Measurements from ENCODE around the gene GCNA. TPM values are rescaled to one million over a fixed set of nuclear protein-coding genes. Genes with fewer than 3 reads are reported as not detected.

Gene GCNA
- total and polyA plus RNA-seq, 2 of the 13 experiments (the other 11 are each of a cell fraction or from before 2014, with no cell fraction given), result 0.38 to 0.66 TPM

DNA sequence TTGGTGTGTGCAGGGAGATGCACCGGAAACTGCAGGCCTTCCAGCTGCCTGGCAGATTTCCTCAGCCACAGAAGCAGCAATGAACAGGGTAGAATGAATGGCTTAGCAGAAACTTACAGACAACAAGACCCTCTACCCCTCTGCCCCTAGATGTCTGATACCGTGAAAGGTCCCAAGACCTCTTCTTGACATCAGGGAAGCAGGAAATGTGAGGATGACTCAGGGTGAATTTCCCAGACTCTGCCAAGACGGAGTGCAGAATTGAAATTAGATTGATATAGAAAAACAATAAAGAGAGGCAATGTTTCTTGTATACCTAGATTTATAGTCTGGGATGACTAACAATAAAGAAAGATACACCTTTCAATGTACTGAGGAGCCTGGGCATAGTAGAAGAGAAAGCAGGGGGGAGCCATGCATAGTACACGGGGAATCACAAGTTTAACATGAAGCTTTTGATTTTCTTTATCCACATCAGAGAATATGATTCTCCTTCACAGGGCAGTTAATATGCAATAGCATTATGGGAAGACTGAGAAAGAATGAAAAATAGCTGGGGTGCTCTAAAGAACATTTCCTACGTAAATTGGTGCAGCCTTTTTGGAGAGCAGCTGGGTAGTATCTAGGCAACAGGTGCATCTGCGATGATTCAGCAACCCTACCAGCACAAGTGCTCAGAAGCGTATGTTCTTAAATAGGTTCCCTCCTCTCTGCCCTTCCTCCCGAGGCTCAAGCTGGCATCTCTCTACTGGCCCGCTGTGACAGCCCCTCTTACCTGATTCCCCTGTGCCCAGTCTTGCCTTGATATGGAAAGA is 58.4 kb downstream of the GCNA start:
- no peak for DNase-seq (ENCODE audit: low spot score)
- ChIA-PET CTCF (ENCODE audit: low intra/inter-chr PET ratio, low total read pairs) (no interaction called here), POLR2A (no interaction called here)
- FAIRE-seq, result no peak
- no peak overlapping the region for H2AFZ ChIP-seq (ENCODE audit: low read length)
- ATAC-seq, result no peak
- TF ChIP-seq, protein P1, sequence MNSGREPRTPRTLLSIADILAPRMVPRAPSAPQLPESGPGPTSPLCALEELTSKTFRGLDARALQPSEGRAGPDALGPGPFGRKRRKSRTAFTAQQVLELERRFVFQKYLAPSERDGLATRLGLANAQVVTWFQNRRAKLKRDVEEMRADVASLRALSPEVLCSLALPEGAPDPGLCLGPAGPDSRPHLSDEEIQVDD (CRISPR knock-in tag; IDR thresholded peaks at IDR 0.05; ENCODE audit: borderline replicate concordance), result no peak
- TF ChIP-seq ZNF558 (CRISPR knock-in tag; IDR thresholded peaks at IDR 0.05; ENCODE audit: borderline replicate concordance) (no peak), NFATC3 (CRISPR knock-in tag; IDR thresholded peaks at IDR 0.05) (no peak), ATF7-NPFF (CRISPR knock-in tag; IDR thresholded peaks at IDR 0.05; ENCODE audit: low read depth) (no peak), ZNF607 (CRISPR knock-in tag; IDR thresholded peaks at IDR 0.05; ENCODE audit: borderline replicate concordance) (no peak), PAF1 (CRISPR knock-in tag; IDR thresholded peaks at IDR 0.05) (no peak)
- TF ChIP-seq, protein P2, sequence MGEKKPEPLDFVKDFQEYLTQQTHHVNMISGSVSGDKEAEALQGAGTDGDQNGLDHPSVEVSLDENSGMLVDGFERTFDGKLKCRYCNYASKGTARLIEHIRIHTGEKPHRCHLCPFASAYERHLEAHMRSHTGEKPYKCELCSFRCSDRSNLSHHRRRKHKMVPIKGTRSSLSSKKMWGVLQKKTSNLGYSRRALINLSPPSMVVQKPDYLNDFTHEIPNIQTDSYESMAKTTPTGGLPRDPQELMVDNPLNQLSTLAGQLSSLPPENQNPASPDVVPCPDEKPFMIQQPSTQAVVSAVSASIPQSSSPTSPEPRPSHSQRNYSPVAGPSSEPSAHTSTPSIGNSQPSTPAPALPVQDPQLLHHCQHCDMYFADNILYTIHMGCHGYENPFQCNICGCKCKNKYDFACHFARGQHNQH (CRISPR knock-in tag; IDR thresholded peaks at IDR 0.05), result no peak
- TF ChIP-seq, protein P3, sequence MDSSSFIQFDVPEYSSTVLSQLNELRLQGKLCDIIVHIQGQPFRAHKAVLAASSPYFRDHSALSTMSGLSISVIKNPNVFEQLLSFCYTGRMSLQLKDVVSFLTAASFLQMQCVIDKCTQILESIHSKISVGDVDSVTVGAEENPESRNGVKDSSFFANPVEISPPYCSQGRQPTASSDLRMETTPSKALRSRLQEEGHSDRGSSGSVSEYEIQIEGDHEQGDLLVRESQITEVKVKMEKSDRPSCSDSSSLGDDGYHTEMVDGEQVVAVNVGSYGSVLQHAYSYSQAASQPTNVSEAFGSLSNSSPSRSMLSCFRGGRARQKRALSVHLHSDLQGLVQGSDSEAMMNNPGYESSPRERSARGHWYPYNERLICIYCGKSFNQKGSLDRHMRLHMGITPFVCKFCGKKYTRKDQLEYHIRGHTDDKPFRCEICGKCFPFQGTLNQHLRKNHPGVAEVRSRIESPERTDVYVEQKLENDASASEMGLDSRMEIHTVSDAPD (CRISPR knock-in tag; IDR thresholded peaks at IDR 0.05), result no peak
- no peaks in the 10 kb centered on the region for H3K36me3 ChIP-seq (replicated peaks in 1 of 2; ENCODE audit: control insufficient read depth in 1 of 2, insufficient read depth in 2 of 2, low read length in 2 of 2)
- no TSS peak for BruUV-seq (replicated peaks)
- 69% methylated on average over 7 of the region's 9 CpGs for WGBS (ENCODE audit: low lambda C conversion rate)
- H3K27me3 ChIP-seq (ENCODE audit: control insufficient read depth in 1 of 2, insufficient read depth in 2 of 2, low read length in 2 of 2), result no peaks in the 10 kb centered on the region; a peak in 1 of 5 replicates
- peaks cover 33% of the 10 kb centered on the region for H3K4me1 ChIP-seq (ENCODE audit: insufficient read depth, low read length)
- no peak overlapping the region for H3K4me3 ChIP-seq (replicated peaks in 1 of 3; ENCODE audit: insufficient read depth in 1 of 3, low read depth in 2 of 3, low read length in 3 of 3)
- intact Hi-C loops (cut with micrococcal nuclease; ENCODE audit: unreplicated experiment), result no loop called here
- H4K20me1 ChIP-seq (ENCODE audit: insufficient read depth, low read length), result no peaks in the 10 kb centered on the region
- H3K9me3 ChIP-seq (ENCODE audit: low read length), result no peaks in the 10 kb centered on the region
- H3K79me2 ChIP-seq (ENCODE audit: insufficient read depth, low read length), result no peaks in the 10 kb centered on the region
- no peak overlapping the region for H3K27ac ChIP-seq (ENCODE audit: extremely low read length, insufficient read depth, low read length)
- in situ Hi-C loops (cut with HindIII; ENCODE audit: extremely low pct_ligation_motif_present, low pct_unique_long_range_greater_than_20kb), result no loop called here
- no peak overlapping the region for H3K9ac ChIP-seq (ENCODE audit: insufficient read depth, low read depth, low read length)
- no peak overlapping the region for H3K4me2 ChIP-seq (ENCODE audit: low read depth, low read length)
